GM12801 (cell line): Measurements from ENCODE around the gene ESPN.

Experiments
- CTCF ChIP-seq: IDR thresholded peaks from one replicate; pipeline ENCODE4 v1.5.1; 2011; ENCODE audit warnings: control low read depth; ENCODE audit not compliant: insufficient read length; ENCODE audit errors: extremely low read depth

The ESPN gene

GRCh38 chr1:6386371-6386949 is 38.1 kb upstream of the ESPN start:
- TF ChIP-seq CTCF = no peak

- TF ChIP-seq CTCF = no peak
Observed at GRCh38 chr1:6389971-6390370, 34.6 kb upstream of the ESPN start.

GRCh38 chr1:6391951-6392808 is 32.4 kb upstream of the ESPN start:
- TF ChIP-seq CTCF = no peak

DNA sequence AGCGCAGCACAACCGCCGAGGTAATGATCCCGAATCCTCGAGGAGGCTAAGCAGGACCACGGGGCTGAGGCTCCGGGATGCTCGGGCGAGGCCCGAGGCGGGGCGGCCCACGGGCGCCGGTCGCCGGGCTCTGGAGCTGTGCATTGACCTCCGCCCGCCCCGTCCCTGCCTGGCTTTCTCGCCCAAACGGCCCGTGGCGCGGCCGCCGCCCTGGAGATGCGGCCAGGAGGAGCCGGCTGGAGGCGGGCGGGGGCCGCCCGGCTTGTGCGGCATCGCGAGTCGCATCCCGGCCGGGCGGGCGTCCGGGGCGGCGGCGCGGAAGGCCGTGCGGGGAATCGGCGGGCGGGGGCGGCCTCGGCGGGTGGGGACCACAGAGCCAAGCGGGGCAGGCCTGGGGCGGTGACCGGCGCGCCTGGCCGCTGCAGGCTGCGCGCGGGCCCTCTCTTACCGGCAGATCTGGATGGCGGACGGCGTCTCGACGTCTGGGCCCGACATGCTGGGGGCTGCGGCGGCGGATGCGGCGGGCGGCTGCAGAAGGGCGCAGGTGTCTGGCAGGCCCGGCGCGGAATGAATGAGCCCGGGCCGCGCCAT is 31.7 kb upstream of the ESPN start:
- TF ChIP-seq CTCF = no peak

GRCh38 chr1:6393400-6394187 is 31.0 kb upstream of the ESPN start, which contains the start of gene ACOT7:
ACOT7 (minus strand) TSS chr1:6393767; CDS start chr1:6393399, 368 bp downstream.
- TF ChIP-seq CTCF = no peak

- no peak for TF ChIP-seq CTCF
Observed at GRCh38 chr1:6396998-6397397, 27.6 kb upstream of the ESPN start.
